GM19438 (cell line): ENCODE measurements around the gene KRT27.

Experiments used
- ATAC-seq: cut with Tn5 transposase; IDR thresholded peaks from one replicate; pipeline ENCODE4 v1.9.1; 2021; ENCODE audit warnings: low read depth; ENCODE audit not compliant: unreplicated experiment

KRT27 gene

GRCh38 chr17:40810494-40810893 is 28.1 kb upstream of the KRT27 start:
- no peak for ATAC-seq

GRCh38 chr17:40809721-40810421 is 27.5 kb upstream of the KRT27 start:
- ATAC-seq, result no peak

- no peak for ATAC-seq
These were observed 23.8 kb upstream of the KRT27 start for GRCh38 chr17:40806131-40806530.

GRCh38 chr17:40803617-40804082 is 21.3 kb upstream of the KRT27 start:
- no peak for ATAC-seq

GRCh38 chr17:40801157-40801556 is 18.8 kb upstream of the KRT27 start:
- no peak for ATAC-seq

GRCh38 chr17:40800381-40800780 is 18.0 kb upstream of the KRT27 start:
- no peak for ATAC-seq

GRCh38 chr17:40799859-40800258 is 17.5 kb upstream of the KRT27 start, which contains the start of gene KRT28:
KRT28 (minus strand) TSS chr17:40799959; CDS start chr17:40799893, 66 bp downstream.
- ATAC-seq, result no peak

- no peak for ATAC-seq
These were observed 14.5 kb upstream of the KRT27 start for GRCh38 chr17:40796846-40797245.

- ATAC-seq, result no peak
These were observed 12.8 kb upstream of the KRT27 start for GRCh38 chr17:40795019-40795667.

- no peak for ATAC-seq
These were observed 12.1 kb upstream of the KRT27 start for GRCh38 chr17:40794466-40794865.

- no peak for ATAC-seq
These were observed 11.5 kb upstream of the KRT27 start for GRCh38 chr17:40793832-40794231.

- no peak for ATAC-seq
These were observed 9.6 kb upstream of the KRT27 start for GRCh38 chr17:40791787-40792436.

GRCh38 chr17:40791111-40791510 is 8.8 kb upstream of the KRT27 start:
- no peak for ATAC-seq

GRCh38 chr17:40779181-40779909 is 3.0 kb downstream of the KRT27 start:
- no peak for ATAC-seq

- ATAC-seq, result no peak
These were observed 3.9 kb downstream of the KRT27 start for GRCh38 chr17:40778461-40778860.

GRCh38 chr17:40777971-40778370 is 4.4 kb downstream of the KRT27 start:
- ATAC-seq, result no peak

- ATAC-seq, result no peak
These were observed 4.9 kb downstream of the KRT27 start for GRCh38 chr17:40777459-40777858.

- no peak for ATAC-seq
These were observed 6.4 kb downstream of the KRT27 start for GRCh38 chr17:40775945-40776344.

GRCh38 chr17:40772101-40772500 is 10.2 kb downstream of the KRT27 start, which contains the start of gene KRT26:
KRT26 (minus strand) TSS chr17:40772201; CDS start chr17:40772113, 88 bp downstream.
- no peak for ATAC-seq

- ATAC-seq, result no peak
These were observed 16.7 kb downstream of the KRT27 start for GRCh38 chr17:40765657-40766056.

GRCh38 chr17:40763752-40764151 is 18.6 kb downstream of the KRT27 start:
- no peak for ATAC-seq
